WI38 (cell line): ENCODE results near the gene KCNE3.
"Not testable (repeated sequence)": the region's sequence is repeated elsewhere in the genome, so short reads cannot be mapped to it uniquely, and the experiment has no call there.

Source experiments
- H3K4me3 ChIP-seq: 2 replicates; pipeline ENCODE4 v1.5.1; 2011; ENCODE audit warnings: low read depth, mild to moderate bottlenecking, control low read depth, low read length
- TF ChIP-seq, protein P1 (sequence below): IDR thresholded peaks from 2 replicates; pipeline ENCODE4 v1.5.1; 2012; ENCODE audit warnings: low read depth, mild to moderate bottlenecking, control low read depth, low read length

The KCNE3 gene

DNA sequence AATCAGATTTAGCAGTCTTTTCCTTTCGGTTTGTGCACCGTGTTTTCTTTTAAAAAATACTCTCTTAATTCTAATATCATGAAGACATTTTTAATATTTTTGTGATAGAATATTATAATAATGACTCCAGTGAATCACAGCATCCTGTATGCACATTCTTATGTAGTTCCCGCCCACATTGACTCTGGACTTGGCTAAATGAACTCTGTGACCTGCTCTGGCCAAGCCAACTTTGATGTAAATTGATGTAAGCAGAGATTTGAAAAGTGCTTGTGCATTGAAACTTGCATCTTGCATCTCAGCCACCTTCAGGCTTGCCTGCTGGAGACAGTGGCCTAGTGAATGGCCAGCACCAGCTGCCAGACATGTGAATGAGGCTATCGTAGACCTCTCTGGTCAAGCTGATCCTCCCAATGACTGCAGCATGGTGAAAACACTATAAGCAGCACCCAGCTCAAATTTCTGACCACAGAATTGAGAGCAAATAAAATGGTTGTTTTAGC, 39.9 kb downstream of the KCNE3 start:
- no peak overlapping the region for H3K4me3 ChIP-seq
- TF ChIP-seq, protein P1, sequence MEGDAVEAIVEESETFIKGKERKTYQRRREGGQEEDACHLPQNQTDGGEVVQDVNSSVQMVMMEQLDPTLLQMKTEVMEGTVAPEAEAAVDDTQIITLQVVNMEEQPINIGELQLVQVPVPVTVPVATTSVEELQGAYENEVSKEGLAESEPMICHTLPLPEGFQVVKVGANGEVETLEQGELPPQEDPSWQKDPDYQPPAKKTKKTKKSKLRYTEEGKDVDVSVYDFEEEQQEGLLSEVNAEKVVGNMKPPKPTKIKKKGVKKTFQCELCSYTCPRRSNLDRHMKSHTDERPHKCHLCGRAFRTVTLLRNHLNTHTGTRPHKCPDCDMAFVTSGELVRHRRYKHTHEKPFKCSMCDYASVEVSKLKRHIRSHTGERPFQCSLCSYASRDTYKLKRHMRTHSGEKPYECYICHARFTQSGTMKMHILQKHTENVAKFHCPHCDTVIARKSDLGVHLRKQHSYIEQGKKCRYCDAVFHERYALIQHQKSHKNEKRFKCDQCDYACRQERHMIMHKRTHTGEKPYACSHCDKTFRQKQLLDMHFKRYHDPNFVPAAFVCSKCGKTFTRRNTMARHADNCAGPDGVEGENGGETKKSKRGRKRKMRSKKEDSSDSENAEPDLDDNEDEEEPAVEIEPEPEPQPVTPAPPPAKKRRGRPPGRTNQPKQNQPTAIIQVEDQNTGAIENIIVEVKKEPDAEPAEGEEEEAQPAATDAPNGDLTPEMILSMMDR, result no peak

DNA sequence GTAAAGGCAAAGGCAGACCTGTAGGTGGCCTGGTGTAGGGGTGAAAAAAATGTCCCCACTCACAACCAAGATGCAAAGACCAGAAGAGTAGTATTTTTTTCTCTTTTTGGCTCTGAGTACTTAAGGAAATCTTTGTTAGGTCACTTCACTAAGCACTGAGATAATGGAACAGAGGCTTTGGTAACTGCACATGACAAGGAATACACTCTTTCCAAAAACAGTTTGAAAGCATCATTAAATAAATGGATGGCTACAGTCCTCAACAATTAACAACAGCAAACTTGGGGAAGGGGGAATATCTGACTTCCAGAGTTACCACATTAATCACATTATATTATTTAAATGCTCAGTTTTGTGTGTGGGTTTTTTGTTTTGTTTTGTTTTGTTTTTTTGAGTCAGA, 42.2 kb downstream of the KCNE3 start:
- TF ChIP-seq, protein P1, result no peak
- no peak overlapping the region for H3K4me3 ChIP-seq

DNA sequence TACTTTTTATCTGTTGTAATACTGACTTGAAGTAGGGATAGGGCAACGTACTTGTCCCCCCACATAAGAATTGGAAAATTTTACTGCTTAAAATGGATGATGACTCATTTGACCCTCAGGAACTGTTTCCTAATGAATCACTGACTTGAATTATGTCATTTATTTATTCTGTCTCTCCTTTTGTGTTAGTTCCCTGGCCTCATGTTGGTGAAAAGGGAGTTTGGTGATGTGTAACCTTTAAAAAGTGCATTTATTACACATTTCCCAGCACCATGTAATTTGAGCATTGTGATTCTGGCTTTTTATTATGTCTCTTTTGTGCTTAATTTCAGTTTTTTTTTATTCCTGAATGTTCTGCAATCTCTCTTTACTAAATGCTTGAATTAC, 48.8 kb downstream of the KCNE3 start:
- no peak overlapping the region for H3K4me3 ChIP-seq
- TF ChIP-seq, protein P1, result no peak

DNA sequence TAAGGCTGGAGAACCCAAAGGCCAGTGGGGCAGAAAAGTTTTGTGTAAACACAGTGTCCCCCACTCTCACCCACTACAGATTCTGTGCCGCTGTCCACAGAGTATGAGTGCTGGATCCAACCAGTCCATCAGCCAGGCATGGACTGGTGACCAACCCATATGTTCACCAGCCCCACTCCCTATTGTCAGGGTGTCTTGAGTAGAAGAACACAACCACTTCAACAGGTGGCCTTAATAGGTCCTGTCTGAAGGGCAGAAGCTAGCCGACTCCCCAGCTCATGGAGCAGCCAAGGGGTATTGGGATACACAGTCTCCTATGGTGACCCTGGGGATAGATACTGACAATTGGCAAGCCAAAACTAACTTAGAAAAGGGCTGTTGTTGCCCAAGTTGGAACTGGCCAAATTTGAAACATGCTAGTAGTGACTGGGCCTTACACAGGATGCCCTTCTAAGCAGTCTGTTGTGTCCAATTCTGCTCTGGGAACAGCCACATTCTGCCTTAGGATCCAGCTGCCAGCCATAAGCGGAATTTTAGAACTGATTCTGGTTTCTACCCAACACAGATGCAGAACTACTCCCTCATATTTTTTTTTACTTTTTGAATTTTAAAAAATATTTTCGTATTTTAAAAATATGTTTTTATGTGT, 49.4 kb downstream of the KCNE3 start:
- H3K4me3 ChIP-seq, result no peak overlapping the region
- TF ChIP-seq, protein P1, result no peak

DNA sequence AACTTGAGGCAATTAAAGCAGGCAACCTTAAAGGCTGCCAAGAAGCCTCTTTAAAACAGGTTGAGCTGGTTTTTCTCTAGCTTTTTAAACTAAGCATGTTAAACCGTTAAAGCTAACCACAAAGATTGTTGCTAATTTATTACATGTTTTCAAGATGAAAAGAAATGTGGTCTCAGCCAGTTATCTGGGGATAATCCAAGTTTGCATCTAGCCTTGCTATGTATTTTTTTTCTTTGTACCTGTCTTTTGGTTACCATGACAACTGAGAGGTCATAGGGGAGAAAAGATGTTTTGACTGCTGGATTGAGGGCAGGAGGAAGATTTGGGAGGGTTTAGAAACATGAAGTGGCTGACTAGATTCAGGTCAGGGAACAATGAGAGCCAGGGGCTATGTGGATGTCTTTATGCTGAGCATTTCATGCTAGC, 50.0 kb downstream of the KCNE3 start:
- TF ChIP-seq, protein P1, result no peak
- no peak overlapping the region for H3K4me3 ChIP-seq

DNA sequence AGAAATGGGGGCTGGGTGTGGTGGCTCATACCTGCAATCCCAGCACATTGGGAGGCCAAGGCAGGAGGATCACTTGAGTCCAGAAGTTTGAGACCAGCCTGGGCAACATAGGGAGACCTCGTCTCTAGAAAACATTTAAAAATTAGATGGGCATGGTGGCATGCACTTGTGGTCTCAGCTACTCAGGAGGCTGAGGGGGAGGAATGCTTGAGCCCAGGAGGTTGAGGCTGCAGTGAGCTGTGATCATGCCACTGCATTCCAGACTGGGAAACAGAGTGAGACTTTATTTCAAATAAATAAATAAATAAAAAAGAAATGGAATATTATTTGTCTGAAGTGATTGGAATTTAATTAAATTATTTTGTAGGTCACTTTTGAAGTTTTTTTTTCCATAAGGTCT, 50.4 kb downstream of the KCNE3 start:
- H3K4me3 ChIP-seq, result not testable (repeated sequence)

DNA sequence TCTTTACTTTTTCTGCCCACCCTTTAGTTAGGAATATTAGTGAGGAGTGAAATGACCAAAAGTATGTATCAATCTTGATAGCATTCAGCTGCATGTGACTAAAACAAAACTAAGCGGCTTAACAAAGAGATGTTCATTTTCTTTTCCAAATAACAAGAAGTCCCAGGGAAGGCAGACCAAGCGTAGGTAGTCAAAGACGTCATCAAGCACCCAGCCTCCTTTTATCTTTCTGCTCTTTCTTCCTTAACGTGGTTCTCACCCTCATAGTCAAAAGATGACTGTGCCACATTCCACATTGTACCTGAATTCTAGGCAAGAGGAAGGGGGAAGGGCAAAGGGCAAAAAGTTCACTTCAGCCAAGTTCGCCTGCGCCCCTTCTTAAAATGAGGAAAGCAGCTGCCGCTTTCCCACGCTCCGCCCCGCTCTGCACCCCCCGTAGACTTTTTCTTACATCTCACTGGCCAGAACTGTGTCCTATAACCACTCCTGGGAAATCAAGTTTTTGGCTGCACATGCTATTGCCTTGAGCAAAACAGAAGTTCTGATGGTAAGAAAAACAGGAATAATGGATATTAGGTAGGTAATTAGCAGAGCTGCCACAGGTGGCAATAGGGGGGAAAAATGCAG, 54.5 kb downstream of the KCNE3 start:
- no peak overlapping the region for H3K4me3 ChIP-seq
- TF ChIP-seq, protein P1, result no peak

DNA sequence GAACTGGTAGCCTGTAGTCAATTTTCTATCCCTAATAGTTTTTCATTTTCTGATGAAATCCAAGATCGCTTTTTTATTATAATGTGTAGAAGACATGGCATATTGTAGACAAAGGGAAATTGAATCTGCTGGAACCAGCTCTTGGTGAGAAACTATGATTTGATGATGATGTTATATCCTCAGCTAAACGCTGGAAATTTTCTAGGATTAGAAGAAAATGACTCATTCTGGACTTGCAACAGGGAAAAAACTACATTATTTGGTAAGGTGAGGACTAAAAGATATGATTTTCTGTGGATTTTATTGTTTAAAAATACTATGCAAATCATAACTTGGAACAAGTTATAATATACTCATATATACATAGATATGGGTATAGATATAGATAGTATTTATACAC, 55.0 kb downstream of the KCNE3 start:
- no peak overlapping the region for H3K4me3 ChIP-seq

More for the DNA sequence above, 55.0 kb downstream of the KCNE3 start:
- TF ChIP-seq, protein P1, result no peak
